Lung (tissue), 12 donors: ENCODE data around the gene FAAP20. TPM values are rescaled to one million over a fixed set of nuclear protein-coding genes. Genes with fewer than 3 reads are reported as not detected.

Source experiments
- ATAC-seq: fragments of 200-7000 bp; cut with Tn5 transposase; one replicate; pipeline ENCODE4 v1.9.1; 2020; ENCODE audit warnings: moderate number of reproducible peaks; ENCODE audit not compliant: insufficient read depth, low FRiP score
- DNase-seq, 3 donors: peaks; one replicate each; pipeline ENCODE4 v3.0.0-alpha.2; 2013 to 2017
- H3K27ac ChIP-seq, 2 donors: one replicate each; pipeline ENCODE4 v1.5.1; 2013; ENCODE audit warnings: mild to moderate bottlenecking in 2 of 2, moderate library complexity in 2 of 2, control low read depth in 1 of 2, inconsistent platforms in 1 of 2, low read depth in 1 of 2, low read length in 1 of 2
- H3K27me3 ChIP-seq, 3 donors: one replicate each; pipeline ENCODE4 v1.5.1; 2013; ENCODE audit warnings: low read length in 2 of 3; ENCODE audit not compliant: control insufficient read depth in 3 of 3, insufficient read depth in 3 of 3
- H3K36me3 ChIP-seq, 4 donors: one replicate each; pipeline ENCODE4 v1.5.1; 2013; ENCODE audit warnings: low read length in 4 of 4, mild to moderate bottlenecking in 1 of 4, moderate library complexity in 1 of 4; ENCODE audit not compliant: control insufficient read depth in 4 of 4, insufficient read depth in 4 of 4
- H3K4me1 ChIP-seq, 5 donors: one replicate each; pipeline ENCODE4 v1.5.1; 2013; ENCODE audit warnings: low read length in 5 of 5, mild to moderate bottlenecking in 2 of 5, moderate library complexity in 1 of 5; ENCODE audit not compliant: control insufficient read depth in 5 of 5, insufficient read depth in 5 of 5
- H3K4me3 ChIP-seq: one replicate; pipeline ENCODE4 v1.5.1; 2013; ENCODE audit warnings: mild to moderate bottlenecking, control low read depth, moderate library complexity
- H3K9ac ChIP-seq, 2 donors: one replicate each; pipeline ENCODE4 v1.5.1; 2013; ENCODE audit warnings: low read length in 2 of 2, control low read depth in 1 of 2; ENCODE audit not compliant: insufficient read depth in 1 of 2
- H3K9me3 ChIP-seq, 4 donors: one replicate each; pipeline ENCODE4 v1.5.1; 2013; ENCODE audit warnings: low read length in 3 of 4, mild to moderate bottlenecking in 1 of 4, moderate library complexity in 1 of 4; ENCODE audit not compliant: control insufficient read depth in 4 of 4, insufficient read depth in 3 of 4
- WGBS, 2 donors: extraction: QIAGEN DNeasy Blood & Tissue Kit; methylation state at CpG; one replicate each; pipeline ENCODE4 v1.1.7; 2013; 5-methylcytosine and 5-hydroxymethylcytosine counted together
- polyA plus RNA-seq, 2 donors: library from polyadenylated mRNA; stranded (reverse); fragments of 200-250 nt; gene quantifications; one replicate each; pipeline ENCODE4 v1.2.1, GENCODE V29; 2013
- total RNA-seq, 2 donors: library from RNA; depleted of rRNA in 1 of 2; stranded (reverse); fragments of >200 nt in 1 of 2; gene quantifications; one replicate each; pipeline ENCODE4 v1.2.1, GENCODE V29; 2014 to 2021
- TF ChIP-seq, protein P1 (sequence below): IDR thresholded peaks from 2 replicates; pipeline ENCODE4 v1.5.1; 2012; ENCODE audit warnings: mild to moderate bottlenecking; ENCODE audit errors: control extremely low read depth, extremely low read depth
- donor health status: control.
- donor health status: control.
- donor health status: Bipolar disorder and iron deficiency.
- donor health status: healthy.
- donor health status: DM: yes; HTN: yes; CAD: no.

Gene FAAP20
- total and polyA plus RNA-seq, 4 donors, result 16.8 to 87.9 (median 68.4) TPM

DNA sequence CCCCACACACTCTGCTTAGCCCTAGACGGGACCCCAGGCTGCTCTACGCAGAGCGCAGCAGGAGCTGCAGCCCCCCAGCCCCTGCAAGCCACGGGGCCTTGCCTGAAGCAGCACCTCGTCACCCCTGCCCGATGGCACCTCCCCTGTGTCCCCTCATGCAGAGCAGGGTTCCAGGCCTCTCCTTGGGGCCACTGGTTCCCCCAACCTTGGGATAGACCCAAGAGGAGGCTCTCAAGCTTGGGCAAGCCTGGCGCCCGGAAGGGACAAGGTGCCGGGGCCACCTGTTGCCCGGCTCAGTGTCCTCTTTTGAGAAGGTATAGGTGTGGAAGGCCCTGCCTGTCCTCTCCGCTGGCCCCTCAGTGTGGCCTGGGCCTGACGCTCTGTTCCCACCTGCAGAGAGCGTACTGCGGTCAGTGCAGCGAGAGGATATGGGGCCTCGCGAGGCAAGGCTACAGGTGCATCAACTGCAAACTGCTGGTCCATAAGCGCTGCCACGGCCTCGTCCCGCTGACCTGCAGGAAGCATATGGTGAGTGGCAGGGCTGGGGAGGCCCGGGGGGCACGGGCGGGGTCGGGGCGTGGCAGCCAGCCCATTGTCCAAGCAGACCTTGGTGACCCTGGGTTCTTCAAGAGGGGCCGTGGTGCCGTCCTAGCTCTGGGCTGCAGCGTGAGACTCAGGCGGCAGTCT, 50.6 kb downstream of the FAAP20 start:
- Histone ChIP-seq H3K27ac (no peak overlapping the region), H3K9ac (no peak overlapping the region), H3K27me3 (no peaks in the 10 kb centered on the region), H3K4me3 (no peak overlapping the region), H3K36me3 (peaks cover 0 to 5% (median 0%) of the 10 kb centered on the region in 4 donors), H3K4me1 (peaks cover 0 to 7% (median 0%) of the 10 kb centered on the region in 5 donors), H3K9me3 (no peaks in the 10 kb centered on the region)
- TF ChIP-seq, protein P1, sequence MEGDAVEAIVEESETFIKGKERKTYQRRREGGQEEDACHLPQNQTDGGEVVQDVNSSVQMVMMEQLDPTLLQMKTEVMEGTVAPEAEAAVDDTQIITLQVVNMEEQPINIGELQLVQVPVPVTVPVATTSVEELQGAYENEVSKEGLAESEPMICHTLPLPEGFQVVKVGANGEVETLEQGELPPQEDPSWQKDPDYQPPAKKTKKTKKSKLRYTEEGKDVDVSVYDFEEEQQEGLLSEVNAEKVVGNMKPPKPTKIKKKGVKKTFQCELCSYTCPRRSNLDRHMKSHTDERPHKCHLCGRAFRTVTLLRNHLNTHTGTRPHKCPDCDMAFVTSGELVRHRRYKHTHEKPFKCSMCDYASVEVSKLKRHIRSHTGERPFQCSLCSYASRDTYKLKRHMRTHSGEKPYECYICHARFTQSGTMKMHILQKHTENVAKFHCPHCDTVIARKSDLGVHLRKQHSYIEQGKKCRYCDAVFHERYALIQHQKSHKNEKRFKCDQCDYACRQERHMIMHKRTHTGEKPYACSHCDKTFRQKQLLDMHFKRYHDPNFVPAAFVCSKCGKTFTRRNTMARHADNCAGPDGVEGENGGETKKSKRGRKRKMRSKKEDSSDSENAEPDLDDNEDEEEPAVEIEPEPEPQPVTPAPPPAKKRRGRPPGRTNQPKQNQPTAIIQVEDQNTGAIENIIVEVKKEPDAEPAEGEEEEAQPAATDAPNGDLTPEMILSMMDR, result no peak
- WGBS, 2 donors, result 90 to 93% methylated on average over 30 of the region's 30 CpGs
- ATAC-seq (no peak), DNase-seq (no peak)

DNA sequence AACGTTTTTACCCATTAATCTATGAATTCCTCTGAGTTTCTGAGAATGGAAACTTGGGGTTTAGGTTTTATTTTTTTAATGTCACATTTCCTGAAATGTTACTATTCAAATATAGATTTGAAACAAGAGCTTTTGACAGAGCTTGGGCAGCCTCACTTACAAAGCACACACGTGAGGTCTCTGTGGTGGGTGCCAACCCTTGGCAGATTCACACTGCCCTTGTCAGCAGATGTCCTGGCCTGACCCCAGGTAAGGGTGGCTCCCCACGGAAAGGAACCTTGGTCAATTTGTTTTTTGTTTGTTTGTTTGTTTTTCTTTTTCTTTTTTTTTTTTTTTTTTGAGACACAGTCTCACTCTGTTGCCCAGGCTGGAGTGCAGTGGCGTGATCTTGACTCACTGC, 53.5 kb downstream of the FAAP20 start:
- H3K4me1 ChIP-seq, result peaks cover 0 to 10% (median 3%) of the 10 kb centered on the region in 5 donors
- TF ChIP-seq, protein P1, result no peak
- H3K9ac ChIP-seq, result no peak overlapping the region
- no peak for ATAC-seq
- 71 to 86% methylated on average over 4 of the region's 4 CpGs for WGBS, 2 donors
- no peak for DNase-seq
- no peak overlapping the region for H3K4me3 ChIP-seq
- H3K9me3 ChIP-seq, result no peaks in the 10 kb centered on the region
- no peak overlapping the region for H3K27ac ChIP-seq
- peaks cover 0 to 3% (median 0%) of the 10 kb centered on the region in 4 donors for H3K36me3 ChIP-seq
- H3K27me3 ChIP-seq, result no peaks in the 10 kb centered on the region

Other genes starting within 250 kb of the FAAP20 start
- 10 to 100 TPM in 1 of 2 donors, 1 to 10 TPM in 1; 7.3 to 20.8 TPM for gene CFAP74, start 191.0 kb downstream of the FAAP20 start, total RNA-seq
- gene CFAP74, start 191.0 kb downstream of the FAAP20 start, polyA plus RNA-seq, result 1 to 10 TPM; 3.1 to 3.2 TPM
- gene GABRD, start 175.4 kb downstream of the FAAP20 start, total RNA-seq, result 1 to 10 TPM in 1 of 2 donors, under 1 TPM in 1; 0.74 to 6.8 TPM
- 1 to 10 TPM in 1 of 2 donors, under 1 TPM in 1; 0.41 to 2.9 TPM for gene GABRD, start 175.4 kb downstream of the FAAP20 start, polyA plus RNA-seq
- gene PRKCZ, start 144.4 kb downstream of the FAAP20 start, total RNA-seq, result 100 to 1,000 TPM; 100 to 149 TPM
- gene PRKCZ, start 144.4 kb downstream of the FAAP20 start, polyA plus RNA-seq, result 100 to 1,000 TPM in 1 of 2 donors, 10 to 100 TPM in 1; 55.2 to 133 TPM
- 10 to 100 TPM; 47.7 to 90.7 TPM for gene SKI, start 33.5 kb upstream of the FAAP20 start, total RNA-seq
- 10 to 100 TPM; 17.1 to 33.8 TPM for gene SKI, start 33.5 kb upstream of the FAAP20 start, polyA plus RNA-seq
- 10 to 100 TPM; 20.7 to 23.9 TPM for gene MORN1, start 196.8 kb upstream of the FAAP20 start, total RNA-seq
- gene MORN1, start 196.8 kb upstream of the FAAP20 start, polyA plus RNA-seq, result 1 to 10 TPM; 5.2 to 7.2 TPM
- 100 to 1,000 TPM in 1 of 2 donors, 10 to 100 TPM in 1; 79.7 to 134 TPM for gene RER1, start 197.1 kb upstream of the FAAP20 start, total RNA-seq
- 10 to 100 TPM; 71.7 to 96.1 TPM for gene RER1, start 197.1 kb upstream of the FAAP20 start, polyA plus RNA-seq
- 10 to 100 TPM; 15.7 to 25.4 TPM for gene PEX10, start 217.8 kb upstream of the FAAP20 start, total RNA-seq
- gene PEX10, start 217.8 kb upstream of the FAAP20 start, polyA plus RNA-seq, result 10 to 100 TPM; 19.4 to 21.6 TPM